HG03139 (cell line): ENCODE results near the gene SFXN5.
"Not testable (repeated sequence)": the region's sequence is repeated elsewhere in the genome, so short reads cannot be mapped to it uniquely, and the experiment has no call there.

Source experiments
- ATAC-seq: cut with Tn5 transposase; IDR thresholded peaks from one replicate; pipeline ENCODE4 v1.9.1; 2021; ENCODE audit not compliant: unreplicated experiment

Gene SFXN5

GRCh38 chr2:73101626-73102256 lies 30.2 kb upstream of the SFXN5 start:
- no peak for ATAC-seq

- no peak for ATAC-seq
These were observed 29.4 kb upstream of the SFXN5 start for GRCh38 chr2:73100956-73101355.

GRCh38 chr2:73099486-73099885 lies 28.0 kb upstream of the SFXN5 start:
- no peak for ATAC-seq

- no peak for ATAC-seq
These were observed 24.4 kb upstream of the SFXN5 start for GRCh38 chr2:73095910-73096309.

GRCh38 chr2:73093601-73094218 lies 22.2 kb upstream of the SFXN5 start:
- not testable (repeated sequence) for ATAC-seq

- ATAC-seq: no peak
These were observed 20.8 kb upstream of the SFXN5 start for GRCh38 chr2:73092146-73092783.

GRCh38 chr2:73091696-73092095 lies 20.2 kb upstream of the SFXN5 start:
- ATAC-seq: no peak

GRCh38 chr2:73091164-73091563 lies 19.7 kb upstream of the SFXN5 start:
- ATAC-seq: no peak

- ATAC-seq: no peak
These were observed 17.9 kb upstream of the SFXN5 start for GRCh38 chr2:73089270-73090030.

GRCh38 chr2:73088703-73089102 lies 17.2 kb upstream of the SFXN5 start:
- no peak for ATAC-seq

GRCh38 chr2:73088211-73088610 lies 16.7 kb upstream of the SFXN5 start:
- no peak for ATAC-seq

- ATAC-seq: no peak
These were observed 15.8 kb upstream of the SFXN5 start for GRCh38 chr2:73087311-73087710.

GRCh38 chr2:73085691-73086090 lies 14.2 kb upstream of the SFXN5 start:
- peak; percentile 76 for ATAC-seq

GRCh38 chr2:73084971-73085370 lies 13.5 kb upstream of the SFXN5 start:
- no peak for ATAC-seq

GRCh38 chr2:73083886-73084800 lies 12.6 kb upstream of the SFXN5 start:
- no peak for ATAC-seq

GRCh38 chr2:73082523-73083410 lies 11.3 kb upstream of the SFXN5 start:
- ATAC-seq: no peak

GRCh38 chr2:73081181-73081671 lies 9.7 kb upstream of the SFXN5 start:
- ATAC-seq: no peak

- ATAC-seq: no peak
These were observed 9.0 kb upstream of the SFXN5 start for GRCh38 chr2:73080321-73081131.

GRCh38 chr2:73079636-73080035 lies 8.1 kb upstream of the SFXN5 start:
- no peak for ATAC-seq
